ENCODE results near the gene REELD1.

The REELD1 gene

GRCh38 chr4:146214238-146214637, at the start of gene REELD1:
Gene REELD1 (plus strand): TSS chr4:146214538. CDS start chr4:146216953, 2,415 bp downstream.
- no peak within 1 kb of the TSS for H3K4me3 ChIP-seq (ENCODE audit: low read depth, low read length)

GRCh38 chr4:146165221-146165620, 49.1 kb upstream of the REELD1 start:
- no peak overlapping the region for H3K4me3 ChIP-seq (ENCODE audit: low read depth, low read length)

- no peak overlapping the region for H3K4me3 ChIP-seq (ENCODE audit: low read depth, low read length)
These were observed 48.5 kb upstream of the REELD1 start for GRCh38 chr4:146165840-146166239.

GRCh38 chr4:146170149-146170548, 44.2 kb upstream of the REELD1 start:
- no peak overlapping the region for H3K4me3 ChIP-seq (ENCODE audit: low read depth, low read length)

GRCh38 chr4:146175541-146176453, 38.5 kb upstream of the REELD1 start, which contains the start of gene LSM6:
Gene LSM6 (plus strand): TSS chr4:146175718. CDS start chr4:146182922, 7,204 bp downstream.
- peak within 1 kb of the TSS; percentile 77 for H3K4me3 ChIP-seq (ENCODE audit: low read depth, low read length)

- no peak overlapping the region for H3K4me3 ChIP-seq (ENCODE audit: low read depth, low read length)
These were observed 37.4 kb upstream of the REELD1 start for GRCh38 chr4:146176891-146177290.

- H3K4me3 ChIP-seq (ENCODE audit: low read depth, low read length), result no peak overlapping the region
These were observed 36.2 kb upstream of the REELD1 start for GRCh38 chr4:146178126-146178525.

- H3K4me3 ChIP-seq (ENCODE audit: low read depth, low read length), result no peak overlapping the region
These were observed 34.5 kb upstream of the REELD1 start for GRCh38 chr4:146179784-146180370.

- no peak overlapping the region for H3K4me3 ChIP-seq (ENCODE audit: low read depth, low read length)
These were observed 31.9 kb upstream of the REELD1 start for GRCh38 chr4:146182443-146182842.

GRCh38 chr4:146183209-146183608, 31.1 kb upstream of the REELD1 start:
- H3K4me3 ChIP-seq (ENCODE audit: low read depth, low read length), result no peak overlapping the region

GRCh38 chr4:146186041-146186440, 28.3 kb upstream of the REELD1 start:
- H3K4me3 ChIP-seq (ENCODE audit: low read depth, low read length), result no peak overlapping the region

- no peak overlapping the region for H3K4me3 ChIP-seq (ENCODE audit: low read depth, low read length)
These were observed 27.7 kb upstream of the REELD1 start for GRCh38 chr4:146186596-146186995.

- H3K4me3 ChIP-seq (ENCODE audit: low read depth, low read length), result no peak overlapping the region
These were observed 23.9 kb upstream of the REELD1 start for GRCh38 chr4:146190456-146190855.

GRCh38 chr4:146191766-146192458, 22.4 kb upstream of the REELD1 start:
- H3K4me3 ChIP-seq (ENCODE audit: low read depth, low read length), result no peak overlapping the region

- H3K4me3 ChIP-seq (ENCODE audit: low read depth, low read length), result no peak overlapping the region
These were observed 20.7 kb upstream of the REELD1 start for GRCh38 chr4:146193628-146194027.

GRCh38 chr4:146194212-146194611, 20.1 kb upstream of the REELD1 start:
- H3K4me3 ChIP-seq (ENCODE audit: low read depth, low read length), result no peak overlapping the region

GRCh38 chr4:146202665-146203064, 11.7 kb upstream of the REELD1 start:
- no peak overlapping the region for H3K4me3 ChIP-seq (ENCODE audit: low read depth, low read length)

GRCh38 chr4:146207410-146207809, 6.9 kb upstream of the REELD1 start:
- no peak overlapping the region for H3K4me3 ChIP-seq (ENCODE audit: low read depth, low read length)

GRCh38 chr4:146210890-146211289, 3.4 kb upstream of the REELD1 start:
- H3K4me3 ChIP-seq (ENCODE audit: low read depth, low read length), result no peak overlapping the region

GRCh38 chr4:146211440-146211839, 2.9 kb upstream of the REELD1 start:
- H3K4me3 ChIP-seq (ENCODE audit: low read depth, low read length), result no peak overlapping the region

GRCh38 chr4:146212781-146213180, 1.6 kb upstream of the REELD1 start:
- no peak overlapping the region for H3K4me3 ChIP-seq (ENCODE audit: low read depth, low read length)

- H3K4me3 ChIP-seq (ENCODE audit: low read depth, low read length), result no peak overlapping the region
These were observed 8.0 kb downstream of the REELD1 start for GRCh38 chr4:146222313-146222712.

All from iPS-11a (cell line).